Measurements from ENCODE around the gene IGFBP2. TPM values are rescaled to one million over a fixed set of nuclear protein-coding genes. Genes with fewer than 3 reads are reported as not detected.

Gene IGFBP2
- total and polyA plus RNA-seq, 2 experiments from 2014 or later: 177 to 364 TPM

- H3K27ac ChIP-seq (ENCODE audit: low read depth): no peak overlapping the region
- H4K20me1 ChIP-seq (replicated peaks; ENCODE audit: insufficient read depth): no peaks in the 10 kb centered on the region
- no peak overlapping the region for H3K4me2 ChIP-seq
- no peaks in the 10 kb centered on the region for H3K36me3 ChIP-seq (ENCODE audit: insufficient read depth)
- no peak for DNase-seq (ENCODE audit: low spot score)
- H3K4me1 Mint-ChIP-seq: peaks cover 25% of the 10 kb centered on the region
- no peaks in the 10 kb centered on the region for H3K79me2 ChIP-seq (replicated peaks; ENCODE audit: insufficient read depth)
- H3K4me3 Mint-ChIP-seq: no peak overlapping the region
- TF ChIP-seq NANOG (IDR thresholded peaks at IDR 0.05; ENCODE audit: borderline replicate concordance) (no peak), CTCF (conservative IDR thresholded peaks at IDR 0.05; ENCODE audit: low read depth in 2 of 2) (no peak), JUNB (IDR thresholded peaks at IDR 0.05; ENCODE audit: unreplicated experiment) (no peak), ZNF331 (CRISPR knock-in tag; IDR thresholded peaks at IDR 0.05; ENCODE audit: low read depth) (no peak), STAT1 (IDR thresholded peaks at IDR 0.05; ENCODE audit: unreplicated experiment) (no peak), CREB1 (CRISPR knock-in tag; IDR thresholded peaks at IDR 0.05; ENCODE audit: low read depth) (no peak)
- TF ChIP-seq, protein P1, sequence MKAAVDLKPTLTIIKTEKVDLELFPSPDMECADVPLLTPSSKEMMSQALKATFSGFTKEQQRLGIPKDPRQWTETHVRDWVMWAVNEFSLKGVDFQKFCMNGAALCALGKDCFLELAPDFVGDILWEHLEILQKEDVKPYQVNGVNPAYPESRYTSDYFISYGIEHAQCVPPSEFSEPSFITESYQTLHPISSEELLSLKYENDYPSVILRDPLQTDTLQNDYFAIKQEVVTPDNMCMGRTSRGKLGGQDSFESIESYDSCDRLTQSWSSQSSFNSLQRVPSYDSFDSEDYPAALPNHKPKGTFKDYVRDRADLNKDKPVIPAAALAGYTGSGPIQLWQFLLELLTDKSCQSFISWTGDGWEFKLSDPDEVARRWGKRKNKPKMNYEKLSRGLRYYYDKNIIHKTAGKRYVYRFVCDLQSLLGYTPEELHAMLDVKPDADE (IDR thresholded peaks at IDR 0.05): no peak
- H3K4me3 ChIP-seq: no peak overlapping the region
- no peak for ATAC-seq
- H3K9me2 ChIP-seq (ENCODE audit: insufficient read depth): peaks cover 11% of the 10 kb centered on the region
- H3F3A ChIP-seq (replicated peaks; ENCODE audit: low read depth): no peaks in the 10 kb centered on the region
- no peak overlapping the region for H3K27ac Mint-ChIP-seq
- H3K27me3 ChIP-seq (ENCODE audit: insufficient read depth): peaks cover 12% of the 10 kb centered on the region
- no peaks in the 10 kb centered on the region for H3K9me3 Mint-ChIP-seq
- H3K27me3 Mint-ChIP-seq (ENCODE audit: insufficient read depth, low read depth, poor library complexity): peaks cover 4% of the 10 kb centered on the region
- no peaks in the 10 kb centered on the region for H3K36me3 Mint-ChIP-seq (ENCODE audit: low read depth)
- no peak overlapping the region for H2AFZ ChIP-seq
- H3K4me1 ChIP-seq (ENCODE audit: insufficient read depth): peaks cover 13% of the 10 kb centered on the region
Observed at GRCh38 chr2:216608525-216608924, 24.7 kb upstream of the IGFBP2 start.

DNA sequence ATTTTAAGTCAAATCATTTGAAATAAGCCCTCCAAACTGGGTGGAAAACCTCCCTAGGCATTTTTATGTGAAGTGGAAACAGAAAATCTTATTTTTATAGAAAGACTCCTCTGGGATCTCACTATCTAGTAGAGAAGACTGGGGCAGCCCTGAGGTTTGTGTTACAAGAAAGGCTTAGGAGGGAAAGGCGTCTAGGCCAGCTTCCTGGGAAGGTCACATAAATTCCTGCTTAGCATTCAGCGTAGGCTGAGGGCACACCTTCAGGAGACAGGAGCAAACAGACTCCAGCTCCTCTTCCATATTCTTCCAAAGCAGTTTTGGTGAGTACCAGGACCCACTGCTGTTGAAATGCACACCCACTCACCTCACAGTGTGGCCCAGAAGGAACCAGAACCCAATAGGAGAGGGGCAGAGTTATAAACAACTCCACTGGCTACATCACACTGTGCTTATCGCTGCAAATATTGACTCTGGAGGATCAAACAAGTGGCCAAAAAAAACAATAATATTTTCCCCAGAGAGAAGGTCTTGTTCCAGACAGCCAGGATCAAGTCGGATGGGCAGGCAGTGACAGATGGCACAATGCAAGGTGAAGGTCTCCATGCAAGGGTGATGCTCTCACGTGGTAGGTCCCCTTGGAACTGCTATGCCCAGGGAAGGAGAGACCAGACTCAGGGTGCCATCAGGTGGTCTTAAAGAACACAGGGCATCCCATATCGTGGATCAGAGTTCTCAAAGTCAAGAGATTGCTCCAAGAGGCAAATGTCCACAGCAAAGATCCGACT lies 17.7 kb upstream of the IGFBP2 start:
- H3K9me3 Mint-ChIP-seq: no peaks in the 10 kb centered on the region; the same call in 2 of the 3 replicates
- no peaks in the 10 kb centered on the region for H3K36me3 Mint-ChIP-seq (ENCODE audit: low read depth)
- H3K4me3 ChIP-seq: no peak overlapping the region
- H3K36me3 ChIP-seq (ENCODE audit: insufficient read depth): no peaks in the 10 kb centered on the region
- H3K4me3 Mint-ChIP-seq: no peak overlapping the region
- peaks cover 22% of the 10 kb centered on the region for H3K4me1 Mint-ChIP-seq
- peaks cover 4% of the 10 kb centered on the region for H3K9me2 ChIP-seq (ENCODE audit: insufficient read depth)
- H3F3A ChIP-seq (replicated peaks; ENCODE audit: low read depth): 0 out of 2 replicates have a peak, but pooled peaks cover 2% of the 10 kb centered on the region
- no peak overlapping the region for H3K27ac Mint-ChIP-seq
- H3K79me2 ChIP-seq (replicated peaks; ENCODE audit: insufficient read depth): no peaks in the 10 kb centered on the region
- H4K20me1 ChIP-seq (replicated peaks; ENCODE audit: insufficient read depth): no peaks in the 10 kb centered on the region
- peaks cover 21% of the 10 kb centered on the region for H3K4me1 ChIP-seq (ENCODE audit: insufficient read depth)
- DNase-seq (ENCODE audit: low spot score): no peak
- H2AFZ ChIP-seq: no peak overlapping the region
- H3K4me2 ChIP-seq: no peak overlapping the region
- no peak overlapping the region for H3K27ac ChIP-seq (ENCODE audit: low read depth)
- no peak for ATAC-seq
- H3K27me3 ChIP-seq (ENCODE audit: insufficient read depth): no peaks in the 10 kb centered on the region
- H3K27me3 Mint-ChIP-seq (ENCODE audit: insufficient read depth, low read depth, poor library complexity): peaks cover 9% of the 10 kb centered on the region
- TF ChIP-seq STAT1 (IDR thresholded peaks at IDR 0.05; ENCODE audit: unreplicated experiment) (no peak), EZH2phosphoT487 (IDR thresholded peaks at IDR 0.05; ENCODE audit: unreplicated experiment) (no peak), ZNF114 (CRISPR knock-in tag; IDR thresholded peaks at IDR 0.05) (no peak), ZNF331 (CRISPR knock-in tag; IDR thresholded peaks at IDR 0.05; ENCODE audit: low read depth) (no peak), NANOG (IDR thresholded peaks at IDR 0.05; ENCODE audit: borderline replicate concordance) (no peak), CREB1 (CRISPR knock-in tag; IDR thresholded peaks at IDR 0.05; ENCODE audit: low read depth) (no peak), POLR2AphosphoS5 (IDR thresholded peaks at IDR 0.05; ENCODE audit: low read depth) (no peak), CTCF (conservative IDR thresholded peaks at IDR 0.05; ENCODE audit: low read depth in 2 of 2) (no peak), EZH2 (IDR thresholded peaks at IDR 0.05; ENCODE audit: low read depth, unreplicated experiment) (no peak)
- TF ChIP-seq, protein P1 (IDR thresholded peaks at IDR 0.05): no peak
